ENCODE measurements around the gene PI3. TPM values are rescaled to one million over a fixed set of nuclear protein-coding genes. Genes with fewer than 3 reads are reported as not detected.
"Not testable (repeated sequence)": the region's sequence is repeated elsewhere in the genome, so short reads cannot be mapped to it uniquely, and the experiment has no call there.

The PI3 gene, protein sequence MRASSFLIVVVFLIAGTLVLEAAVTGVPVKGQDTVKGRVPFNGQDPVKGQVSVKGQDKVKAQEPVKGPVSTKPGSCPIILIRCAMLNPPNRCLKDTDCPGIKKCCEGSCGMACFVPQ
- total RNA-seq, result 15.5 and 110 TPM in 2 replicates

DNA sequence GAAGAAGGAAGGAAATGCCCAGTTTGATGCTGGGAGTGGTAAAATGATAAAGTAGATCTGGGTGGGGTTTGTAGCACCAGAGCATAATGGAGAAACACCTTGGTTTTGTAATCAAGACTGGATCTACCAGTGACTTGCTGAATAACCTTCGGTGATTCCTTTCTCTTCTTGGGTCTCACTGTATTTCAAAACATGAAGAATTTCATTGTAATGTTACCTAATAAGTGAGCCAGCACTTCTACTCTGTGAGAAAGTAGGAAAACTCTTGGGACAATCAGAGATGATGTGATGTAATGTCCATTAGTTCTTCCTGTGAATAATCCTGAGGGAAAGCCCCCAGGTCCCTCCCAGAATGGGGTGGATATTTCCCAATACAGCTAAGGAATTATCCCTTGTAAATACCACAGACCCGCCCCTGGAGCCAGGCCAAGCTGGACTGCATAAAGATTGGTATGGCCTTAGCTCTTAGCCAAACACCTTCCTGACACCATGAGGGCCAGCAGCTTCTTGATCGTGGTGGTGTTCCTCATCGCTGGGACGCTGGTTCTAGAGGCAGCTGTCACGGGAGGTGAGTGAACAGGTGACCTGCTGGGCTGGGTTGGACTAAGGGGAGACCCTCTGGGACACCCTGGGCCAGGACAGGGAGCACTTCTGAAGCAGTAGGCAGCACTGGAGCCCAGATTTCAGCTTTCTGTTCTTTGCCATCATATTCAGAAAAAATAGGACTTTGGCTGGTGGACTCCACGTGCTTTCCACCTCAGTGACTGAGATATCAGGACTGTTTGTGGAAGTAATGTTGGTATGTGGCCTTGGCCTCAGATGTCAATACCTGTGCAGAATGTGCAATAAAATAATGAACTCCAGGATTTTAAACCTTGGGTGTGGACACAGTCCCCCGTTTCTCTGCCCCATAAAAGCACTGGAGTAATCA, at the start of gene PI3:
Gene PI3, plus strand, starts transcription at position 469 of the 931 bp plus-strand sequence. Its CDS starts 21 bp downstream, at position 490.
- Histone ChIP-seq H3K27me3 (ENCODE audit: control insufficient read depth, insufficient read depth, low read length) (peaks cover 18% of the 10 kb centered on the region), H3K36me3 (ENCODE audit: control insufficient read depth, insufficient read depth, low read length) (no peaks in the 10 kb centered on the region), H3K4me3 (ENCODE audit: low read depth, low read length) (no peak within 1 kb of the TSS)
- FAIRE-seq, result peak; percentile 13
- TF ChIP-seq CTCF (IDR thresholded peaks at IDR 0.05; ENCODE audit: insufficient read depth, low read length, severe bottlenecking), result no peak
- DNase-seq (ENCODE audit: low read depth), result peak; percentile 92

DNA sequence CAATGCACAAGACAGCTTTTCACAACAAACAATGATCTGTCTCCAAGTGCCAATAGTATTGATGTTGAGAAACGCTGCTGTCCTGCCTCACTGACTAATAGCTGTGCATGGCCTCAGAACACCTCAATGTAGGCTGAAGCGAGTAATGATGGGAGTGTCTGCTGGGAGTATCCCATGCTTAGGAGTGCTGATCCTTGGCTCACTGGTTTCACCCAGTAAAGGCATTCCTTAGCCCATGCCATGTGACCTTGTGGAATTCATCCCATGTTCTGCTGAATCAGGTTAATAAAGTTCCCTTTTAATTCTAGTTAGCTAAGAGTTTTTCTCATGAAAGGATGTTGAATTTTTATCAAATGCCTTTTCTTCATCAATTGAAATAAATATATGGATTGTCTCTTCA, 46.6 kb upstream of the PI3 start:
- H3K27me3 ChIP-seq (ENCODE audit: control insufficient read depth, insufficient read depth, low read length), result peaks cover 9% of the 10 kb centered on the region
- DNase-seq (ENCODE audit: low read depth) (peak; percentile 92), FAIRE-seq (peak; percentile 93)

DNA sequence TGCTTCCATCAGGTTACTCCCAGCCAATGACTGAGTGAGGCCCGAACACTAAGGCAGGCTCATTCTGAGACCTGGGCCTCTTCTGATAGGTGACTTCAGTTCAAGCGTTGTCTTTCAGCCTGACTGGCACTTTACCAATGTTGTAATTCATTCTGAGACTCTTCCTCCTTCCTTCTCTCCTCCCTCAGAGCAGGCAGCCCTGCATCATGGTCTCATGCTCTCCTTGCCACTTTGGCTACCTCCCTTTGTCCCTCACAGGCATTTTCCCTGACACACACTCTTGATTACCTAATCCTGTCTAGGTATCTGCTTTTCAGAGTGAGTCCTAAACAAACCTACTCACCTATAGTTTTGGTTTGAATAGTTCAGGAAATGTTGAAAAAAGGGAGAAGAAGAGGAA, 37.8 kb upstream of the PI3 start:
- H3K27me3 ChIP-seq (ENCODE audit: control insufficient read depth, insufficient read depth, low read length), result peaks cover 2% of the 10 kb centered on the region
- H3K4me3 ChIP-seq (ENCODE audit: low read depth, low read length), result no peak overlapping the region
- no peaks in the 10 kb centered on the region for H3K36me3 ChIP-seq (ENCODE audit: control insufficient read depth, insufficient read depth, low read length)
- TF ChIP-seq CTCF (IDR thresholded peaks at IDR 0.05; ENCODE audit: insufficient read depth, low read length, severe bottlenecking), result no peak
- DNase-seq (ENCODE audit: low read depth), result peak; percentile 33
- FAIRE-seq, result no peak

More for the DNA sequence above, 46.6 kb upstream of the PI3 start:
- no peak overlapping the region for H3K4me3 ChIP-seq (ENCODE audit: low read depth, low read length)
- TF ChIP-seq CTCF (IDR thresholded peaks at IDR 0.05; ENCODE audit: insufficient read depth, low read length, severe bottlenecking), result no peak
- H3K36me3 ChIP-seq (ENCODE audit: control insufficient read depth, insufficient read depth, low read length), result no peaks in the 10 kb centered on the region

GRCh38 chr20:45138561-45139300, 36.0 kb upstream of the PI3 start:
- FAIRE-seq, result no peak
- TF ChIP-seq CTCF (IDR thresholded peaks at IDR 0.05; ENCODE audit: insufficient read depth, low read length, severe bottlenecking), result peak; percentile 94
- Histone ChIP-seq H3K36me3 (ENCODE audit: control insufficient read depth, insufficient read depth, low read length) (no peaks in the 10 kb centered on the region), H3K27me3 (ENCODE audit: control insufficient read depth, insufficient read depth, low read length) (peaks cover 4% of the 10 kb centered on the region), H3K4me3 (ENCODE audit: low read depth, low read length) (no peak overlapping the region)
- peak; percentile 72 for DNase-seq (ENCODE audit: low read depth)

DNA sequence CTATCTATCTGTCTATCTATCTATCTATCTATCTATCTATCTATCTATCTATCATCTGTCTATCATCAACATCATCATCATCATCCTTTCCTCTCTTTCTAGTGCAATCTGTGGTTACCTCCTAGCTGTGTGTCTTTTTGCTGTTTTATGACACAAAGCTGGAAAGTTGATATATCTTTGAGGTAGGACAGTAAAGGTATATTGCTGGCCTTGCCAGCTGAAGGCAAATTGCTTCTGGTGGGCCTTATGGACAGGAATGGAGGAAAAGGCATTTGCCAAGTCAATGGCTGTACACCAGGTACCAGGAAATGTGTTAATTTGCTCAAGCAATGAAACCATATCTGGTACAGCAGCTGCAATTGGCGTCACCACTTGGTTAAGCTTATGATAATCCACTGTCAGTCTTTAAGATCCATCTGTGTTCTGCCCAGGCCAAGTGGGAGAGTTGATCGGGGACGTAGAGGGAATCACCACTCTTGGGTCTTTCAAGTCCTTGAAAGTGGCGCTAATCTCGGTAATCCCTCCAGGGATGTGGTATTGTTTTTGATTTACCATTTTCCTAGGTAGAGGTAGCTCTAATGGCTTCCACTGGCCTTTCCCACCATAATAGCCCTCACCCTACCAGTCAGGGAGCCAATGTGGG, 34.8 kb upstream of the PI3 start:
- not testable (repeated sequence) for H3K4me3 ChIP-seq (ENCODE audit: low read depth, low read length); H3K27me3 ChIP-seq (ENCODE audit: control insufficient read depth, insufficient read depth, low read length); H3K36me3 ChIP-seq (ENCODE audit: control insufficient read depth, insufficient read depth, low read length); DNase-seq (ENCODE audit: low read depth); FAIRE-seq

Measured in bronchial epithelial cell (primary cell).